ENCODE data around the gene ZIC2. TPM values are rescaled to one million over a fixed set of nuclear protein-coding genes. Genes with fewer than 3 reads are reported as not detected.

Gene ZIC2
- total RNA-seq, 2 donors from 2014 or later = not detected

DNA sequence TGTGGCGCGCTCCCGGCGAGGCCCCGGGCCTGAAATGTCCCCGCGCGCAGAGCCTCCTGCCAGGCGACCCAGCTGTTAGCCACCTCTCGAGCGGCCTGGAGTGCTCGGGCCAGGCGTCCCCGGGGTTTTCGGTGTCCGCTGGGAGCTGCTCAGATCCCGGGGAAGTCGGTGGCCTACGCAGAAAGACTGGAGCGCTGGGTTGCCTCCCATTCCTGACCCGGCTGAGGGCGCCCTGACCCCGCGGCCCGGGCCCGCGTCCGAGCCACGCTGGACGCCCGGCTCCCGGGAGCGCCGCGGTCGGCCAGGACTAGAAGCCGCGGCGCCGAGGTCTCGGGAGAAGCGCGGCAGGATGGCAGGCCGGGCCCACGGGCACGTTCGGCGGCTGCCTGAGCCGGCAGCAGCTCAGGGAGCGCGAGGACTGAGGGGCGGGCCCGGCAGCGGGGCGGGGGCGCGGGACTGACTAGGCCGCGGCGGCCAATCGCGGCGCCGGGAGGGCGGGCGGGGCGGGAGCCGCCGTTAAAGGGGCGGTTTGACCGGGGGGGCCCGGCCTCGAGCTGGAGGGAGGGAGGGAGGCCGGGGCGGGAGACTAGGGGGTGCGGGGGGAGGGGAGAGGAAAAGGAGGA lies 1.3 kb upstream of the ZIC2 start:
- H3K9me3 ChIP-seq (ENCODE audit: control insufficient read depth, low read length, poor library complexity, severe bottlenecking) = peaks cover 21% of the 10 kb centered on the region
- Mint-ChIP-seq H3K27ac (no peak overlapping the region), H3K27me3 (peaks cover 54% of the 10 kb centered on the region), H3K4me3 (peak overlapping the region; percentile 39), H3K36me3 (ENCODE audit: low read depth) (peaks cover 4% of the 10 kb centered on the region), H3K4me1 (peaks cover 5% of the 10 kb centered on the region)
- peak; percentile 79 for ATAC-seq
- peak in 2 of 3 donors; percentile 47 to 52 for DNase-seq

GRCh38 chr13:99980824-99981734 lies 505 bp upstream of the ZIC2 start:
- Mint-ChIP-seq H3K36me3 (ENCODE audit: low read depth) (peaks cover 6% of the 10 kb centered on the region), H3K27ac (no peak overlapping the region), H3K4me3 (peak overlapping the region; percentile 77), H3K4me1 (peaks cover 9% of the 10 kb centered on the region), H3K27me3 (peaks cover 50% of the 10 kb centered on the region)
- DNase-seq (peak in 1 of 3 donors; percentile 20), ATAC-seq (peak; percentile 16)
- peaks cover 21% of the 10 kb centered on the region for H3K9me3 ChIP-seq (ENCODE audit: control insufficient read depth, low read length, poor library complexity, severe bottlenecking)

- DNase-seq (peak in 1 of 3 donors; percentile 16), ATAC-seq (peak; percentile 35)
- H3K27me3 Mint-ChIP-seq = peaks cover 50% of the 10 kb centered on the region
- H3K4me1 Mint-ChIP-seq = peaks cover 11% of the 10 kb centered on the region
- peak overlapping the region; percentile 95 for H3K27ac Mint-ChIP-seq
- peaks cover 6% of the 10 kb centered on the region for H3K36me3 Mint-ChIP-seq (ENCODE audit: low read depth)
- H3K4me3 Mint-ChIP-seq = peak overlapping the region; percentile 83
- peaks cover 21% of the 10 kb centered on the region for H3K9me3 ChIP-seq (ENCODE audit: control insufficient read depth, low read length, poor library complexity, severe bottlenecking)
Measured at GRCh38 chr13:99982036-99982730, 599 bp downstream of the ZIC2 start.

DNA sequence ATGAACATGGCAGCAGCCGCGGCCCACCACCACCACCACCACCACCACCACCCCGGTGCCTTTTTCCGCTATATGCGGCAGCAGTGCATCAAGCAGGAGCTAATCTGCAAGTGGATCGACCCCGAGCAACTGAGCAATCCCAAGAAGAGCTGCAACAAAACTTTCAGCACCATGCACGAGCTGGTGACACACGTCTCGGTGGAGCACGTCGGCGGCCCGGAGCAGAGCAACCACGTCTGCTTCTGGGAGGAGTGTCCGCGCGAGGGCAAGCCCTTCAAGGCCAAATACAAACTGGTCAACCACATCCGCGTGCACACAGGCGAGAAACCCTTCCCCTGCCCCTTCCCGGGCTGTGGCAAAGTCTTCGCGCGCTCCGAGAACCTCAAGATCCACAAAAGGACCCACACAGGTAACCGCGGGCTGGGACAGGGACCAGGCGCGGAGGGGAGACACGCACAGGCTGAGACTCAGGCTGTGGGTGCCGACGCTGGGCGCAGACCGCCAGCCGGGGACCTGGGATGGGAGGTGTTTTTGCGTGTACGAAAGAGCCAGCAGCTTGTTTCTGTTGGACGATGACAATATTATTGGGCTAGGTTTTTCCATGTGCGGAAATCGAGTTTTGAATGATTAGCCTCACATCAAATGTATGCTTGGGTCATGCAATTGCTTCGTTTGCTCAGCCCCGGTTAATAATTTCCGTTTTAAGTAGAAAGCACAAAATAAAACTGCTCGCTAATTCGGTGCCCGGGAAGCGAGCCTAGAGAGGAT lies 1.3 kb downstream of the ZIC2 start:
- peaks cover 21% of the 10 kb centered on the region for H3K9me3 ChIP-seq (ENCODE audit: control insufficient read depth, low read length, poor library complexity, severe bottlenecking)
- DNase-seq = no peak
- no peak for ATAC-seq

DNA sequence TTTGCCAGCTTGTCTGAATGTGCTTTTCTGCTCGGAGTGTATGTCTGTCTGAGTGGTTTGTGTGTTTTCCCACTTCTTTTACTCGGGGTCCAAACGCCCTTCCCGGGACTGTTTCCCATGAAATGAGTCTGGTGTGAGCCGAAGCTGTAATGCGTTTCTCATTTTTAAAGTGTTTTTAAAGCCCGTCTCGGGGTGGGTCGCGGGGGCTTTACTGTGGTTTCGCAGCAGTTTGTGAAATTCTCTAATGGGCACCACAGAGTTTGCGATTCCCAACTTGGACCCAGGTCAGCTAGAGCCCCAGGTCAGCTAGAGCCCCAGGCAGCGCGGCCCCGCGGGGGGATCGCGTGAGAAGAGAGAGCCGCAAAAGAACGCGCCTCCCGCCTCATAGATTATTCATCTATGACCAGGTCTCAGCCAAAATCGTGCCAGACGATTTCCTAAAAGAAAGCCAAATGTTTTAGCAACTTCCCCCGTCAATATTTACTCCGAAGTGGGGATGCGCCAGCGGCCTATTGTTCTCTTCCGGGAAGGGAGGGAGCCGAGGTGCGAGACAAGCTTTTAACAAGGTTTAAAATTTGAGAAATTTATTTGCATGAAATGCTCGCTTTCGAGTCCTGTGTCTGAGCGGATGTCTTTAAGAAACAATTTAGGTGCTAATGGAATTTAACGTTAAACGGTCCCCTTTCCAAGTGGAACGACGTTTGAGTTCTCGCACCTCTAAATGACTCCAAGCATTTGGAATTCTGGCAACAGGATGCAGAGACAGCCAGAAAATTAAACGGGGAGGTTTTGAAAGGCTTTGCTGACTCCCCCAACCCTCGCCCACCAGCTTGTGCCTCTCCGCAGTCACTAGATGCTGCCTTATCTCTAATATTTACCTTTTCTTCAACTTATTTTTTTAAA lies 2.2 kb downstream of the ZIC2 start:
- H3K27me3 Mint-ChIP-seq = peaks cover 49% of the 10 kb centered on the region
- no peak for ATAC-seq
- H3K36me3 Mint-ChIP-seq (ENCODE audit: low read depth) = peaks cover 3% of the 10 kb centered on the region
- peaks cover 18% of the 10 kb centered on the region for H3K9me3 ChIP-seq (ENCODE audit: control insufficient read depth, low read length, poor library complexity, severe bottlenecking)
- H3K27ac Mint-ChIP-seq = peak overlapping the region; percentile 95
- peak overlapping the region; percentile 83 for H3K4me3 Mint-ChIP-seq
- peaks cover 13% of the 10 kb centered on the region for H3K4me1 Mint-ChIP-seq
- DNase-seq = no peak

More for the DNA sequence above, 1.3 kb downstream of the ZIC2 start:
- peaks cover 6% of the 10 kb centered on the region for H3K36me3 Mint-ChIP-seq (ENCODE audit: low read depth)
- peaks cover 50% of the 10 kb centered on the region for H3K27me3 Mint-ChIP-seq
- peaks cover 13% of the 10 kb centered on the region for H3K4me1 Mint-ChIP-seq
- H3K4me3 Mint-ChIP-seq = peak overlapping the region; percentile 83
- H3K27ac Mint-ChIP-seq = peak overlapping the region; percentile 95

DNA sequence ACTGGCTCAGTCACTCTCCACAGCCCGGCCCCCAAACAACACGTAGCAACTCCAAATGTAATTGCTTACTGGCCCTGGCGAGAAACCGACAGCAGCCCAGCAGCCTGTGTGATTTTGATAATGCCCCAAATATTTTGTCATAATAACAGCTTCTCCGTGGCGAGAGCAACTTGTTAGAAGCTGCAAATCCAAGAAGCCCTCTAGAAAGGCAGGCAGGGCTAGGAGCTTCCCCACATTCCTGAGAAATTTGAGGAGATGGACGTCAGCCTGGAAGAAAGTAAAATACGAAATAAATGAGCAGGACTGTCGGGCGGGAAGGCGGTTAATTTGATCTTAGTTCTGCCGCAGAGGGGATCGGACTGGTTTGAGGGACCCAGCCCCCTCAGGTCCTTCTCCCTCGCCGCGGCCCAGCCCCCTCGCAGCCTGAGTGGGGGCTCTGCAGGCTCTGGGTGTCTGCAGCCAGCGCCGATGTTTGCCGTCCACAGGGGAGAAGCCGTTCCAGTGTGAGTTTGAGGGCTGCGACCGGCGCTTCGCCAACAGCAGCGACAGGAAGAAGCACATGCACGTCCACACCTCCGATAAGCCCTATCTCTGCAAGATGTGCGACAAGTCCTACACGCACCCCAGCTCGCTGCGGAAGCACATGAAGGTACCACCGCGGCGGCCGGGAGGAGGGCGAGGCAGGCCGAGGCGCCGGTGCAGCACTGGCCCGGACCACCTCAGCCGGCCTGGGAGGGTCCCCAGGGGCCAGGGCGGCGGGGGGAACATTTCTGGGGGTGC lies 3.1 kb downstream of the ZIC2 start:
- H3K4me3 Mint-ChIP-seq = peak overlapping the region; percentile 83

DNA sequence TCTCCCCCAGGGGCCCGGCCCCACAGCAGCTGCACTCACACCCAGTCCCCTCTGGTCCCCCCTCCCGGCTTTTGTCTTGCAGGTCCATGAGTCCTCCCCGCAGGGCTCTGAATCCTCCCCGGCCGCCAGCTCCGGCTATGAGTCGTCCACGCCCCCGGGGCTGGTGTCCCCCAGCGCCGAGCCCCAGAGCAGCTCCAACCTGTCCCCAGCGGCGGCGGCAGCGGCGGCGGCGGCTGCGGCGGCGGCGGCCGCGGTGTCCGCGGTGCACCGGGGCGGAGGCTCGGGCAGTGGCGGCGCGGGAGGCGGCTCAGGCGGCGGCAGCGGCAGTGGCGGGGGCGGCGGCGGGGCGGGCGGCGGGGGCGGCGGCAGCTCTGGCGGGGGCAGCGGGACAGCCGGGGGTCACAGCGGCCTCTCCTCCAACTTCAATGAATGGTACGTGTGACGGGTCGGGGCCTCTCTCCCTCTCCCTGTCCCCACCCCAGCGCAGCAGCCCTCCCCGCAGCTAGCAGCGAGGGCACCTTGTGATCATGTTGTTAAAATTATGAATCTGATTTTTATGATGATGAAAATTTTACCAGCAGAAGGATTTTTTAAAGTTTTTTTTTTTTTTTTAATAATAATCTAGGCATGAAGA lies 3.8 kb downstream of the ZIC2 start:
- Mint-ChIP-seq H3K4me3 (peak overlapping the region; percentile 74), H3K27ac (peak overlapping the region; percentile 85), H3K4me1 (peaks cover 8% of the 10 kb centered on the region), H3K36me3 (ENCODE audit: low read depth) (peaks cover 3% of the 10 kb centered on the region), H3K27me3 (peaks cover 61% of the 10 kb centered on the region)
- ATAC-seq (no peak), DNase-seq (peak in 1 of 3 donors; percentile 14)
- peaks cover 17% of the 10 kb centered on the region for H3K9me3 ChIP-seq (ENCODE audit: control insufficient read depth, low read length, poor library complexity, severe bottlenecking)

More for the DNA sequence above, 3.1 kb downstream of the ZIC2 start:
- H3K9me3 ChIP-seq (ENCODE audit: control insufficient read depth, low read length, poor library complexity, severe bottlenecking) = peaks cover 17% of the 10 kb centered on the region
- Mint-ChIP-seq H3K4me1 (peaks cover 9% of the 10 kb centered on the region), H3K27ac (peak overlapping the region; percentile 95), H3K27me3 (peaks cover 54% of the 10 kb centered on the region), H3K36me3 (ENCODE audit: low read depth) (peaks cover 3% of the 10 kb centered on the region)
- DNase-seq = no peak
- no peak for ATAC-seq

- H3K36me3 Mint-ChIP-seq (ENCODE audit: low read depth) = peaks cover 3% of the 10 kb centered on the region
- H3K27me3 Mint-ChIP-seq = peaks cover 68% of the 10 kb centered on the region
- no peak for DNase-seq
- peak overlapping the region; percentile 74 for H3K4me3 Mint-ChIP-seq
- peaks cover 8% of the 10 kb centered on the region for H3K4me1 Mint-ChIP-seq
- H3K27ac Mint-ChIP-seq = peak overlapping the region; percentile 85
- no peak for ATAC-seq
- peaks cover 17% of the 10 kb centered on the region for H3K9me3 ChIP-seq (ENCODE audit: control insufficient read depth, low read length, poor library complexity, severe bottlenecking)
Measured at GRCh38 chr13:99985886-99986527, 4.4 kb downstream of the ZIC2 start.

DNA sequence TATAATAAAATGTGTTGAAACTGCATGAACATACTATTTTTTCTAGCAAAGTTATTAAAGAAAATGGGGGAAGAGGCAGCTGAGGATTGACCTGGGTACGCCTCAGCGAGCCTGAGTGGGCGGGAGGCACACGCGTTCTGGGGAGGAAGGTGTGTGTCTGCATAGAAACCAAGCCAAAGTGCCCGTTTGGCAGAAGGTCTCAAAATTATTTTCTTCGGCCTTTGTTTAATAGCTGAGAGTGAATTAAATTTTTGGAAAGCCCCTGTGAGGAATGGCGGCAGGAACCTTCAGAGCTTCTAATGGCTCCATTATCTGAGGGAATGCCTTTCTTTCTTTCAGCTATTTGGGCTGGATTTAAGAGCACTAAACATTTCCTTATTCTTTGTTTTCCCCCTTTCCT lies 5.2 kb downstream of the ZIC2 start:
- Mint-ChIP-seq H3K4me1 (peaks cover 11% of the 10 kb centered on the region), H3K36me3 (ENCODE audit: low read depth) (peaks cover 3% of the 10 kb centered on the region), H3K27ac (peak overlapping the region; percentile 85), H3K27me3 (peaks cover 75% of the 10 kb centered on the region), H3K4me3 (peak overlapping the region; percentile 7)
- peaks cover 17% of the 10 kb centered on the region for H3K9me3 ChIP-seq (ENCODE audit: control insufficient read depth, low read length, poor library complexity, severe bottlenecking)
- no peak for DNase-seq
- no peak for ATAC-seq

GRCh38 chr13:99987154-99988019 lies 5.8 kb downstream of the ZIC2 start:
- H3K9me3 ChIP-seq (ENCODE audit: control insufficient read depth, low read length, poor library complexity, severe bottlenecking) = peaks cover 21% of the 10 kb centered on the region

More at GRCh38 chr13:99987154-99988019, 5.8 kb downstream of the ZIC2 start:
- peak overlapping the region; percentile 41 for H3K4me3 Mint-ChIP-seq
- peak overlapping the region; percentile 85 for H3K27ac Mint-ChIP-seq
- H3K4me1 Mint-ChIP-seq = peaks cover 12% of the 10 kb centered on the region
- no peak for DNase-seq
- no peak for ATAC-seq
- peaks cover 81% of the 10 kb centered on the region for H3K27me3 Mint-ChIP-seq
- peaks cover 3% of the 10 kb centered on the region for H3K36me3 Mint-ChIP-seq (ENCODE audit: low read depth)
